Kidney epithelial cell (primary cell): Measurements from ENCODE around the gene USP11. TPM values are rescaled to one million over a fixed set of nuclear protein-coding genes. Genes with fewer than 3 reads are reported as not detected.
A peak's percentile ranks its signal among the peaks of the same experiment; 100 is the strongest.

Source experiments
- DNase-seq: peaks from one replicate; pipeline ENCODE4 v3.0.0-alpha.2; 2010; ENCODE audit warnings: low read depth
- H3K27me3 ChIP-seq: 2 replicates; pipeline ENCODE4 v1.6.0; 2011; ENCODE audit warnings: low read length; ENCODE audit not compliant: control insufficient read depth, insufficient read depth
- H3K36me3 ChIP-seq: 2 replicates; pipeline ENCODE4 v1.5.1; 2011; ENCODE audit warnings: low read length; ENCODE audit not compliant: control insufficient read depth, insufficient read depth
- H3K4me3 ChIP-seq: 2 replicates; pipeline ENCODE4 v1.5.1; 2011; ENCODE audit warnings: low read depth, mild to moderate bottlenecking, control low read depth, low read length
- total RNA-seq: library from RNA; depleted of rRNA; stranded (reverse); fragments of >200 nt; gene quantifications from 2 replicates; pipeline ENCODE4 v1.2.3, GENCODE V29; 2015
- TF ChIP-seq, protein P1 (sequence below): IDR thresholded peaks from 2 replicates; pipeline ENCODE4 v1.5.1; 2011; ENCODE audit warnings: mild to moderate bottlenecking, moderate library complexity, low read length, control low read depth, inconsistent platforms; ENCODE audit not compliant: insufficient read depth, poor library complexity, severe bottlenecking

Gene USP11
- total RNA-seq, 1 donor from 2014 or later = 49.1 TPM

GRCh38 chrX:47194194-47194787 lies 38.5 kb upstream of the USP11 start:
- TF ChIP-seq, protein P1, sequence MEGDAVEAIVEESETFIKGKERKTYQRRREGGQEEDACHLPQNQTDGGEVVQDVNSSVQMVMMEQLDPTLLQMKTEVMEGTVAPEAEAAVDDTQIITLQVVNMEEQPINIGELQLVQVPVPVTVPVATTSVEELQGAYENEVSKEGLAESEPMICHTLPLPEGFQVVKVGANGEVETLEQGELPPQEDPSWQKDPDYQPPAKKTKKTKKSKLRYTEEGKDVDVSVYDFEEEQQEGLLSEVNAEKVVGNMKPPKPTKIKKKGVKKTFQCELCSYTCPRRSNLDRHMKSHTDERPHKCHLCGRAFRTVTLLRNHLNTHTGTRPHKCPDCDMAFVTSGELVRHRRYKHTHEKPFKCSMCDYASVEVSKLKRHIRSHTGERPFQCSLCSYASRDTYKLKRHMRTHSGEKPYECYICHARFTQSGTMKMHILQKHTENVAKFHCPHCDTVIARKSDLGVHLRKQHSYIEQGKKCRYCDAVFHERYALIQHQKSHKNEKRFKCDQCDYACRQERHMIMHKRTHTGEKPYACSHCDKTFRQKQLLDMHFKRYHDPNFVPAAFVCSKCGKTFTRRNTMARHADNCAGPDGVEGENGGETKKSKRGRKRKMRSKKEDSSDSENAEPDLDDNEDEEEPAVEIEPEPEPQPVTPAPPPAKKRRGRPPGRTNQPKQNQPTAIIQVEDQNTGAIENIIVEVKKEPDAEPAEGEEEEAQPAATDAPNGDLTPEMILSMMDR = no peak
- H3K27me3 ChIP-seq = no peaks in the 10 kb centered on the region
- no peak for DNase-seq
- peak overlapping the region; percentile 80 for H3K4me3 ChIP-seq
- peaks cover 2% of the 10 kb centered on the region for H3K36me3 ChIP-seq

DNA sequence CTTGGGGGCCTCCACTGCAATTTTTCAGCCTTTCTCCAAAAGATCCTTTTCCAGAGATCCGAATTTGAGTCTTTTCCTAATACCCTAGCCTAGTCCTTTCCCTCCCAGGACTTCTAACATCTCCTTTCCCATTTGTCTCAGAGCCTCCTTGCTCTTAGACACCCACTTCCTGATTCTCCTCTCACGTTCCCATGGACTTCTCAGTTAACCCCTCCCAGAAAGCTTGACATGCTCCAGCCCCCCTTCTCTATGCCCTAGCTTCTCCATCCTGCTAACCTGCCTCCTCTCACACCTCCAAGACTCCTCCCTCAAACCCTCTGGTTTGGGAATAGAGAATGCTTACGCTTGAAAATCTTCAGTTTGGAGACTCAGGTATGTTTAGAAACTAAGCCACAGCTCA lies 36.7 kb upstream of the USP11 start:
- no peaks in the 10 kb centered on the region for H3K27me3 ChIP-seq
- no peak for DNase-seq
- no peak overlapping the region for H3K4me3 ChIP-seq
- TF ChIP-seq, protein P1 = no peak
- H3K36me3 ChIP-seq = peaks cover 2% of the 10 kb centered on the region

DNA sequence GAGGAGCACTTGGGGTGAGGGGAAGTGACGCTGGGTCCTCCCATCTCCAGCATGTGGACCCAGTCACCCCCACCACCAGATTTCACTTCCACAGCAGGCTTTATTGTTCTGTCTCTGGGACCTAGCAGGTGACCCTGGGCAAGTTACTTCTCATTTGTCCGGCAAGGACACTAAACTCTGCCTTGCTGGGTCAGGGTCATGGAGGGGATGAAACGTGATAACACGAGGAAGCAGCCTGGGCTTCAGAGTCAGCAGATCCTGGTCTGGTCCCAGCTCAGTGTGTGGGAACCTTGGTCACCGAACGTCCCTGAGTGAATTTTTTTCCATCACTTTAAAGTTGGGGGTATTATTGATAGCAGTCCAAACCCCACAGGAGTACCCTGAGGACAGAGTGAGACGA lies 35.3 kb upstream of the USP11 start:
- TF ChIP-seq, protein P1 = no peak
- Histone ChIP-seq H3K4me3 (no peak overlapping the region), H3K27me3 (no peaks in the 10 kb centered on the region), H3K36me3 (peaks cover 4% of the 10 kb centered on the region)
- DNase-seq = no peak

GRCh38 chrX:47198026-47198686 lies 34.7 kb upstream of the USP11 start:
- H3K4me3 ChIP-seq = no peak overlapping the region
- TF ChIP-seq, protein P1 = no peak
- DNase-seq = no peak

DNA sequence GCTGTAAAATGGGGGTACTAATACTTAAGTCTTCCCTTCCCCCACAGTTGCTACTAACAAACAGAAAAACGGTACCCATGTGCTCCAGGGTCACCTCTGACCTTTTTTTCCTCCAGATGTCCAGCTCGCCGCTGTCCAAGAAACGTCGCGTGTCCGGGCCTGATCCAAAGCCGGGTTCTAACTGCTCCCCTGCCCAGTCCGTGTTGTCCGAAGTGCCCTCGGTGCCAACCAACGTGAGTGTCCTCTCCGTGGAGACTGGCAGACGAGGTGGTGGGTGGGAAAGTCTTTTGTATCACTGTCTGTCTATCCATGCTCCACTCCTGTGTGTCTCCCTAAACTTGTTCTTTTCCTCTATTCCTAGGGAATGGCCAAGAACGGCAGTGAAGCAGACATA lies 34.1 kb upstream of the USP11 start:
- H3K36me3 ChIP-seq = peaks cover 4% of the 10 kb centered on the region
- no peaks in the 10 kb centered on the region for H3K27me3 ChIP-seq
- DNase-seq = no peak
- no peak overlapping the region for H3K4me3 ChIP-seq
- TF ChIP-seq, protein P1 = no peak

More at GRCh38 chrX:47198026-47198686, 34.7 kb upstream of the USP11 start:
- H3K27me3 ChIP-seq = no peaks in the 10 kb centered on the region
- H3K36me3 ChIP-seq = peaks cover 4% of the 10 kb centered on the region

- no peak for DNase-seq
- no peak overlapping the region for H3K4me3 ChIP-seq
- H3K36me3 ChIP-seq = peaks cover 4% of the 10 kb centered on the region
- H3K27me3 ChIP-seq = no peaks in the 10 kb centered on the region
- TF ChIP-seq, protein P1 = no peak
Measured at GRCh38 chrX:47199286-47199685, 33.5 kb upstream of the USP11 start.
